ENCODE measurements around the gene SLC22A12.

SLC22A12 gene

DNA sequence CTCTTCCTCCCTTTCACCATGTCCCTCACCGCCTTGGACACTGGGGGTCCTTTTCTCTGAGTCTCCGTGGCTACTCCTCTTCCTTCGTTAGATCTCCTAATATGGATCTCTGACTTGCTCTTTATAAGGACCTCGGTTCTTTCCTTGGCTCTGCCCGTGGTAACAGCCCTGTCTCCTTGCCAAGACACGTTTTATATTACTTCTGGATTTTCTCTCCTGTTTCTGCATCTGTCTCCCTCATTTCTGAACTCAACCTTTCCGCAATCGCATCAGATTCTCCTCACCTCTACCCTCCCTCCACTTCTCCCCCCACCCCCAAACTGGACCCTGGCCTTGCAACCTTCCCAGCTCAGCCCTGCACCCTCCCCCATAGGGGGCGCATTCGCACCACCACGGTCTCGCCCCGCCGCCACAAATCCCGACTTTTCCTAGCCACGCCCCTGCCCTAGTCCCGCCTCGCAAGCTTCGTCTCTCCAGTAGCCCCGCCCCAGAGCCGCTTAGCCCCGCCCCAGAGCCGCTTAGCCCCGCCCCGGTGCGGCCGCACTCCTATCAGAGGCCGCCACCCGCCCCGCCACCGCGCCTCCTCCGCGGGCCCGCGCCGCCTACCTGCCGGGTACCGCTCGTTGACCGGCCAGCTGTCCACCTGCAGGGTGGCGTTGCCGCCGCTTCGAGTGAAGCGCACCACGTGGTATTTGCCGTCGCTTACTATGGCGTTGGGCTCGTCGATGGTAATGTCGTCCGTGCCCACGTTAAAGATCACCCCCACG lies 39.0 kb downstream of the SLC22A12 start:
- TF ChIP-seq EZH2phosphoT487 (conservative IDR thresholded peaks at IDR 0.05; ENCODE audit: low read length) = no peak
- TF ChIP-seq, protein P1, sequence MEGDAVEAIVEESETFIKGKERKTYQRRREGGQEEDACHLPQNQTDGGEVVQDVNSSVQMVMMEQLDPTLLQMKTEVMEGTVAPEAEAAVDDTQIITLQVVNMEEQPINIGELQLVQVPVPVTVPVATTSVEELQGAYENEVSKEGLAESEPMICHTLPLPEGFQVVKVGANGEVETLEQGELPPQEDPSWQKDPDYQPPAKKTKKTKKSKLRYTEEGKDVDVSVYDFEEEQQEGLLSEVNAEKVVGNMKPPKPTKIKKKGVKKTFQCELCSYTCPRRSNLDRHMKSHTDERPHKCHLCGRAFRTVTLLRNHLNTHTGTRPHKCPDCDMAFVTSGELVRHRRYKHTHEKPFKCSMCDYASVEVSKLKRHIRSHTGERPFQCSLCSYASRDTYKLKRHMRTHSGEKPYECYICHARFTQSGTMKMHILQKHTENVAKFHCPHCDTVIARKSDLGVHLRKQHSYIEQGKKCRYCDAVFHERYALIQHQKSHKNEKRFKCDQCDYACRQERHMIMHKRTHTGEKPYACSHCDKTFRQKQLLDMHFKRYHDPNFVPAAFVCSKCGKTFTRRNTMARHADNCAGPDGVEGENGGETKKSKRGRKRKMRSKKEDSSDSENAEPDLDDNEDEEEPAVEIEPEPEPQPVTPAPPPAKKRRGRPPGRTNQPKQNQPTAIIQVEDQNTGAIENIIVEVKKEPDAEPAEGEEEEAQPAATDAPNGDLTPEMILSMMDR (IDR thresholded peaks at IDR 0.05; ENCODE audit: insufficient read depth, low read length, poor library complexity, severe bottlenecking) = no peak
- Histone ChIP-seq H3K4me2 (ENCODE audit: low read depth, low read length, poor library complexity, severe bottlenecking) (no peak overlapping the region), H3K27me3 (ENCODE audit: low read length) (no peaks in the 10 kb centered on the region; the same call in 1 of the 2 replicates)

DNA sequence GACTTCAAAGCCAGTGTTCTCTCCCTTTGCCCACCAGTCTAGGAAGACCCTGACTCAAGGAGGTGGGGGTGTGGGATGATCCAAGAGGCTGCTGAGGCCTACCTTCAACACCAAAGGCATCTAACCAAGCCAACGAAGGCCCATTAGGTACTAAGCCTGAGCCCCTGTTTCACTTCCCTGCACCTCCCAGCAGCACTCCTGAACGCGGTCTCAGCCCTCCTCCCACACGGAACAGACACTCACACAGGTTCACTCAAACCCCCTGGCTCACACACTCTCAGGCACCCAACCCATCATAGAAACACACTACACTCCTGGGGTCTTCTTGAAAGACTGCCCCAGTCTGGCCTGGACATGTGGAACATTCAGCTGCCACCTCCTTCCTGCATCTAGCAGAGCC lies 40.7 kb downstream of the SLC22A12 start:
- H3K27ac ChIP-seq (ENCODE audit: low read depth, low read length) = no peak overlapping the region
- no peaks in the 10 kb centered on the region for H3K9me2 ChIP-seq (replicated peaks; ENCODE audit: insufficient read depth, low read length)
- H3K27me3 ChIP-seq (ENCODE audit: low read length) = no peaks in the 10 kb centered on the region
- no peaks in the 10 kb centered on the region for H3F3A ChIP-seq (ENCODE audit: insufficient read depth)
- H3K4me2 ChIP-seq (ENCODE audit: low read depth, low read length, poor library complexity, severe bottlenecking) = no peak overlapping the region
- no peaks in the 10 kb centered on the region for H4K20me1 ChIP-seq (ENCODE audit: low read depth, low read length)
- no peak overlapping the region for H2AFZ ChIP-seq (ENCODE audit: low read depth, low read length, severe bottlenecking)
- no peaks in the 10 kb centered on the region for H3K36me3 ChIP-seq (ENCODE audit: low read length)
- H3K9ac ChIP-seq (ENCODE audit: low read length) = no peak overlapping the region
- TF ChIP-seq EZH2phosphoT487 (conservative IDR thresholded peaks at IDR 0.05; ENCODE audit: low read length) = no peak
- TF ChIP-seq, protein P1 (IDR thresholded peaks at IDR 0.05; ENCODE audit: insufficient read depth, low read length, poor library complexity, severe bottlenecking) = no peak
- H3K79me2 ChIP-seq (ENCODE audit: insufficient read depth, low read length) = no peaks in the 10 kb centered on the region
- no peak overlapping the region for H3K4me3 ChIP-seq (ENCODE audit: insufficient read depth, low read length, poor library complexity, severe bottlenecking)
- H3K9me3 ChIP-seq (ENCODE audit: insufficient read depth, low read length) = no peaks in the 10 kb centered on the region

More for the DNA sequence above, 39.0 kb downstream of the SLC22A12 start:
- Histone ChIP-seq H3K79me2 (ENCODE audit: insufficient read depth, low read length) (no peaks in the 10 kb centered on the region), H3K9ac (ENCODE audit: low read length) (no peak overlapping the region), H4K20me1 (ENCODE audit: low read depth, low read length) (no peaks in the 10 kb centered on the region), H3K4me3 (ENCODE audit: insufficient read depth, low read length, poor library complexity, severe bottlenecking) (no peak overlapping the region), H3K9me3 (ENCODE audit: insufficient read depth, low read length) (no peaks in the 10 kb centered on the region), H3K9me2 (replicated peaks; ENCODE audit: insufficient read depth, low read length) (no peaks in the 10 kb centered on the region), H3K36me3 (ENCODE audit: low read length) (no peaks in the 10 kb centered on the region), H2AFZ (ENCODE audit: low read depth, low read length, severe bottlenecking) (no peak overlapping the region), H3F3A (ENCODE audit: insufficient read depth) (no peaks in the 10 kb centered on the region), H3K27ac (ENCODE audit: low read depth, low read length) (no peak overlapping the region)

DNA sequence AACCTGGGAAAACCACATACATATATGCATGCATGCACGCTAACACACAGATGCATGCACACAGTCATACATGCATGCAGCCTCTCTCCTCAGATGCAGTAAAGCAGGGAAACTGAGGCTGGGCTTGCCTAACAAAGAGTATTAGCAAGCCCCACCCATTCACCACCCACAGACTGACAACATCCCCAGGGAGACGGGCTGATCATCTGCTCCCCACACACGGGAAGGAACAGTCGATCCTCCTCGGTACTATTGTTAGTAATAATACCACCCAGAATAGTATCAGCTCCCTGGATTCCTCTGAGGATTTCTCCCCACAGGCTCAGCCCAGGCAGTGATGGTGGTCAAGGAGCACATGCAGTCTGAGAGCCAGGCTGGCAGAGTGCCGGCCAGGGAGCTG lies 41.2 kb downstream of the SLC22A12 start:
- Histone ChIP-seq H2AFZ (ENCODE audit: low read depth, low read length, severe bottlenecking) (no peak overlapping the region), H3K9me3 (ENCODE audit: insufficient read depth, low read length) (no peaks in the 10 kb centered on the region), H3K9me2 (replicated peaks; ENCODE audit: insufficient read depth, low read length) (no peaks in the 10 kb centered on the region), H4K20me1 (ENCODE audit: low read depth, low read length) (no peaks in the 10 kb centered on the region), H3K36me3 (ENCODE audit: low read length) (no peaks in the 10 kb centered on the region), H3K27ac (ENCODE audit: low read depth, low read length) (no peak overlapping the region), H3K4me2 (ENCODE audit: low read depth, low read length, poor library complexity, severe bottlenecking) (no peak overlapping the region), H3K4me3 (ENCODE audit: insufficient read depth, low read length, poor library complexity, severe bottlenecking) (no peak overlapping the region), H3K79me2 (ENCODE audit: insufficient read depth, low read length) (no peaks in the 10 kb centered on the region), H3K9ac (ENCODE audit: low read length) (no peak overlapping the region), H3K27me3 (ENCODE audit: low read length) (no peaks in the 10 kb centered on the region), H3F3A (ENCODE audit: insufficient read depth) (no peaks in the 10 kb centered on the region)
- TF ChIP-seq, protein P1 (IDR thresholded peaks at IDR 0.05; ENCODE audit: insufficient read depth, low read length, poor library complexity, severe bottlenecking) = no peak
- TF ChIP-seq EZH2phosphoT487 (conservative IDR thresholded peaks at IDR 0.05; ENCODE audit: low read length) = no peak

Data from SU-DHL-6 (cell line).